Osteocyte (in vitro differentiated cells): Measurements from ENCODE around the gene KCTD3. TPM values are rescaled to one million over a fixed set of nuclear protein-coding genes. Genes with fewer than 3 reads are reported as not detected.

Experiments used
- DNase-seq: peaks from one replicate; pipeline ENCODE4 v3.0.0; 2021; ENCODE audit warnings: mixed read lengths; ENCODE audit not compliant: unreplicated experiment; ENCODE audit errors: extremely low spot score
- H3K27ac Mint-ChIP-seq: one replicate; pipeline ENCODE4 v1.8.0; 2021; ENCODE audit warnings: mild to moderate bottlenecking, mixed read lengths; ENCODE audit not compliant: unreplicated experiment
- H3K27me3 Mint-ChIP-seq: one replicate; pipeline ENCODE4 v1.8.0; 2021; ENCODE audit warnings: mixed read lengths; ENCODE audit not compliant: unreplicated experiment
- H3K36me3 Mint-ChIP-seq: one replicate; pipeline ENCODE4 v1.8.0; 2021; ENCODE audit warnings: mixed read lengths; ENCODE audit not compliant: unreplicated experiment
- H3K4me1 Mint-ChIP-seq: one replicate; pipeline ENCODE4 v1.8.0; 2021; ENCODE audit warnings: mixed read lengths; ENCODE audit not compliant: unreplicated experiment
- H3K4me3 Mint-ChIP-seq: one replicate; pipeline ENCODE4 v1.8.0; 2021; ENCODE audit warnings: mild to moderate bottlenecking, moderate library complexity, mixed read lengths; ENCODE audit not compliant: unreplicated experiment
- H3K9me3 Mint-ChIP-seq: one replicate; pipeline ENCODE4 v1.8.0; 2021; ENCODE audit warnings: mixed read lengths; ENCODE audit not compliant: unreplicated experiment
- total RNA-seq: library from RNA; stranded (reverse); gene quantifications from 2 replicates; pipeline ENCODE4 v1.2.1, GENCODE V29; 2021
- TF ChIP-seq, protein P1 (sequence below): fragments of 200-600 bp; sonication (generic); IDR thresholded peaks from 2 replicates; pipeline ENCODE4 v1.5.0; 2021; ENCODE audit warnings: antibody characterized with exemption, mild to moderate bottlenecking, moderate library complexity

Gene KCTD3
- total RNA-seq, 1 donor from 2014 or later, result 32.8 TPM

DNA sequence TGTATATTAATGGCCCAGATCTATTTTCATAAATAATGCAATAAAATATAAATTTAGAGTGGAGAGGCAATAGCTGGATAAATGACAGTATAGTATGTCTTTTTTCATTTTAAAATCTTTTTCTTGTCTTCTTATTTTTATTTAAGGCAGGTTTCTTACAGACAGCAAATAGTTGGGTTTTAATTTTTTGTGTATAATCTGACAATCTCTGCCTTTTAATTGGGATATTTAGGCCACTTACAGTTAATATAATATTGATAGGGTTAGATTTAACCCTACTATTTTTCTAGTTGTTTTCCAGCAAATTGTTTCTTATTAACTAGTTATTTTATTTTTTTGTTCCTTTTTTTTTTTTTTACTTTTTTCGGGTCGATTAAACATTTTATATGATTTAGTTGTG, 23.3 kb upstream of the KCTD3 start:
- Mint-ChIP-seq H3K4me1 (peaks cover 11% of the 10 kb centered on the region), H3K36me3 (peaks cover 2% of the 10 kb centered on the region), H3K27me3 (peaks cover 43% of the 10 kb centered on the region), H3K4me3 (no peak overlapping the region), H3K27ac (no peak overlapping the region), H3K9me3 (peaks cover 12% of the 10 kb centered on the region)
- DNase-seq, result no peak
- TF ChIP-seq, protein P1, sequence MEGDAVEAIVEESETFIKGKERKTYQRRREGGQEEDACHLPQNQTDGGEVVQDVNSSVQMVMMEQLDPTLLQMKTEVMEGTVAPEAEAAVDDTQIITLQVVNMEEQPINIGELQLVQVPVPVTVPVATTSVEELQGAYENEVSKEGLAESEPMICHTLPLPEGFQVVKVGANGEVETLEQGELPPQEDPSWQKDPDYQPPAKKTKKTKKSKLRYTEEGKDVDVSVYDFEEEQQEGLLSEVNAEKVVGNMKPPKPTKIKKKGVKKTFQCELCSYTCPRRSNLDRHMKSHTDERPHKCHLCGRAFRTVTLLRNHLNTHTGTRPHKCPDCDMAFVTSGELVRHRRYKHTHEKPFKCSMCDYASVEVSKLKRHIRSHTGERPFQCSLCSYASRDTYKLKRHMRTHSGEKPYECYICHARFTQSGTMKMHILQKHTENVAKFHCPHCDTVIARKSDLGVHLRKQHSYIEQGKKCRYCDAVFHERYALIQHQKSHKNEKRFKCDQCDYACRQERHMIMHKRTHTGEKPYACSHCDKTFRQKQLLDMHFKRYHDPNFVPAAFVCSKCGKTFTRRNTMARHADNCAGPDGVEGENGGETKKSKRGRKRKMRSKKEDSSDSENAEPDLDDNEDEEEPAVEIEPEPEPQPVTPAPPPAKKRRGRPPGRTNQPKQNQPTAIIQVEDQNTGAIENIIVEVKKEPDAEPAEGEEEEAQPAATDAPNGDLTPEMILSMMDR, result no peak

DNA sequence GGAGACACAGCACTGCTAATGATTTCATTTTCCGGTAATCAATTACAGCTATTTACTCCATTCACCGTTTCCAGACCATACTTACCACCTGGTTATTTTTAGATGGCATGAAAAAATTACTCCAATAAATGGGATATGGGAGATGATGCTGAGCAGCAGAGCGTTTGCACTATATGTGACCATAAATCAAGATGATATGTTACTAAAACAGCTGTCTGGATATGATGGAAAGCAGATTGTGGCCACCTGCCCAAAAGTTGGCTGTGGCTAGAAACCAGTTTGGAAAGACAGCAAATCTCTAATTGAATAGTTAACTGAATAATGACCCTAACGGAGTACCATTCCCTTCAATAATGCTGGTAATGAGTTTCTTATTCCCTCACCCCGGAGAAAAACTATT, 22.5 kb upstream of the KCTD3 start:
- Mint-ChIP-seq H3K9me3 (peaks cover 12% of the 10 kb centered on the region), H3K27ac (no peak overlapping the region), H3K36me3 (peaks cover 2% of the 10 kb centered on the region), H3K27me3 (peaks cover 48% of the 10 kb centered on the region), H3K4me1 (peaks cover 8% of the 10 kb centered on the region), H3K4me3 (no peak overlapping the region)
- TF ChIP-seq, protein P1, result no peak
- DNase-seq, result no peak

DNA sequence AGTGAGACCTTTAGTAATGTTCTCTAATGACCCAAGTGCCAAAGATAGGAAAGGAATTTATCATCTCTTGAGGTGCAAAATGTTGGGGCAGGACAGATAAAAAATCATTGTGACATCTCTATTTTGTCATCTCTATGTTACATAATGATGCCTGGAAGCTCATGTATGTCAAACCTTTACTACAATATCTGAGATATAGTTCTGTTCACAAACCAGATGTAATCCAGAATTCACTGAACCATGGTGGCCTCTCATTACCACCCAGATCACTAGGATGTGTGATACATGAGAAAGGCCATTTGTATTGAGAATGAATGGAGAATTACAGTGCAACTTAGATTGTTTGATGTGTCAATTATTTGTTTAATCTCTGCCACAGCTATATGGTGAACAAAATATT, 22.0 kb upstream of the KCTD3 start:
- Mint-ChIP-seq H3K36me3 (peaks cover 2% of the 10 kb centered on the region), H3K27me3 (peaks cover 50% of the 10 kb centered on the region), H3K27ac (no peak overlapping the region), H3K9me3 (peaks cover 12% of the 10 kb centered on the region), H3K4me1 (peaks cover 4% of the 10 kb centered on the region), H3K4me3 (no peak overlapping the region)
- DNase-seq, result no peak
- TF ChIP-seq, protein P1, result no peak

DNA sequence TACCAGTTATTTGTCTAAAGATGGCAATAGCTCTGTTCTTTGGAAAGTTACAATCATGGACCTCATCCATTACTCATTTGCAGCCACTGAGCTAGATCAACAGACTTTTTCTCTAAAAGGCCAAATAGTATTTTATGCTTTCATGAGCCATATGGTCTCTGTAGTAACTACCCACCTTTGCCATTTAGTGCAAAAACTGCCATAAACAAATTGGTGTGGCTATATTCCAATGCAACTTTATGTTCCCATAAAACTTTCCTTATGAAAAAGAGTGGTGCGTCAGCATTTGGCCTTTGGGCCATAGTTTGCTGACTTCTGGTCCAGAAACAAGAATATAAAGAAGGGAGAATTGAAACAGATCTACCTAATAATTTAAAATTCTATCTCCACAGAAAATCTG, 20.1 kb upstream of the KCTD3 start:
- Mint-ChIP-seq H3K9me3 (peaks cover 12% of the 10 kb centered on the region), H3K36me3 (peaks cover 2% of the 10 kb centered on the region), H3K4me3 (no peak overlapping the region), H3K27me3 (peaks cover 54% of the 10 kb centered on the region), H3K4me1 (no peaks in the 10 kb centered on the region), H3K27ac (no peak overlapping the region)
- TF ChIP-seq, protein P1, result no peak
- no peak for DNase-seq

DNA sequence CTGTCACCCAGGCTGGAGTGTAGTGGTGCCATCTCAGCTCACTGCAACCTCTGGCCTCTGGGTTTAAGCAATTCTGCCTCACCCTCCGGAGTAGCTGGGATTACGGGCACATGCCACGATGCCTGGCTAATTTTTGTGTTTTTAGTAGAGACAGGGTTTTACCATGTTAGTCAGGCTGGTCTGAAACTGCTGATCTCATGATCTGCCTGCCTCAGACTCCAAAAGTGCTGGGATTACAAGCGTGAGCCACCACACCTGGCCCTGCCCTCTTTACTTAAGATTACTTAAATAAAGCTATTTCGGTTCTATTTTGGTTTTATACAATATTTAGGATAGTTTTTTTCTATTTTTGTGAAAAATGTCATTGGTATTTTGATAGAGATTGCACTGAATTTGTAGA, 15.3 kb upstream of the KCTD3 start:
- Mint-ChIP-seq H3K9me3 (peaks cover 15% of the 10 kb centered on the region), H3K4me3 (no peak overlapping the region), H3K27me3 (peaks cover 60% of the 10 kb centered on the region), H3K4me1 (no peaks in the 10 kb centered on the region), H3K27ac (no peak overlapping the region), H3K36me3 (peaks cover 3% of the 10 kb centered on the region)
- TF ChIP-seq, protein P1, result no peak
- no peak for DNase-seq
